ENCODE measurements around the gene LRRC10.

LRRC10 gene

GRCh38 chr12:69641546-69641945, 30.8 kb upstream of the LRRC10 start:
- no peak for DNase-seq (ENCODE audit: low read depth)
- no peak for TF ChIP-seq CTCF (IDR thresholded peaks at IDR 0.05; ENCODE audit: insufficient read depth, low read depth, low read length, missing control alignments)
- no peak overlapping the region for H3K4me3 ChIP-seq (ENCODE audit: low read depth, low read length)

DNA sequence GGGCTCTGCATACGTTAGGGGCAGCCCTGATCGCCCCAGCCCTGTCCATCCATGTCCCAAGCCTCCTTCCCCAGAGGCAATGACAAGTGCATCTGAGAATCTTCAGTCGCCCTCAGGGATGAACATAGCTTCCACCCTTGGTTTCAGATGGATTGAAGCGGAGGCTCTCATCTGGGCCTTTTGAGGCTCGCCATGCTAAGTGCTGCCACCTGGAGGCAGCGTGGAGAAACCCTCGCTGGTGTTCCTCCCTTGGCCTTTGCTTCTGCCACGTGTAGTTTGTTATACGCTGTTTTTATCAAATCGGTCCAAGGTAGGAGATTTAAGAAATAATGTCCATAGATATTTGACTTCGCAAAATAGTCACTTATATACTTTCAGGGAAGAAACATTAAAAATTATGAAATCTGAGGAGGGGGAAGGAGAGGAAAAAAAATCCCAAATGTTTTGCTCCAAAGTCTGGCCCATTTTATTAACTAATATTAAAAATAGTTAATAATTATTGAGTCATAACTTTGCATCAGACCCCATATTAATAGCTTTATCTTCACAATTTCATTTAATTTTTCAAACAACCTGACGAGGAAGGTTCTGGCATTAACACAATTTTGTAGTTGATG, 28.8 kb upstream of the LRRC10 start:
- DNase-seq (ENCODE audit: low read depth), result peak; percentile 72
- peak; percentile 84 for TF ChIP-seq CTCF (IDR thresholded peaks at IDR 0.05; ENCODE audit: insufficient read depth, low read depth, low read length, missing control alignments)
- H3K4me3 ChIP-seq (ENCODE audit: low read depth, low read length), result no peak overlapping the region

DNA sequence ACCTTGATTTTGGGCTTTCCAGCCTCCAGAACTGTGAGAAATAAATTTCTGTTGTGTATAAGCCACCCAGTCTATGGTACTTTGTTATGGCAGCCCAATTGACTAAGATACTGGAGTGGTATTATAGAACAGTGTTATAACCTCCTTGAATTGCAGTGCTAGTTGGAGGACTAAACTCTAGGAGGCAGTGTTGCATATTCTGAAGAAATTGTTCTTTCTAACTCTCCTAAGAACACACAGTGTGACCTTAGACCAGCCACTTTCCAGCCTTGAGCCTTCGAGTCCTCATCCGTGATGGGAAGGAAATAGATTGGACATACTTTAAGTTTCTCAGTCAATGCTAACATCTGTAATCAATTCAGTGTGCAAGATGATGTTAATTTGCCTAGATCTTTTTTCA, 22.4 kb upstream of the LRRC10 start:
- DNase-seq (ENCODE audit: low read depth), result no peak
- peak; percentile 14 for TF ChIP-seq CTCF (IDR thresholded peaks at IDR 0.05; ENCODE audit: insufficient read depth, low read depth, low read length, missing control alignments)
- H3K4me3 ChIP-seq (ENCODE audit: low read depth, low read length), result no peak overlapping the region

DNA sequence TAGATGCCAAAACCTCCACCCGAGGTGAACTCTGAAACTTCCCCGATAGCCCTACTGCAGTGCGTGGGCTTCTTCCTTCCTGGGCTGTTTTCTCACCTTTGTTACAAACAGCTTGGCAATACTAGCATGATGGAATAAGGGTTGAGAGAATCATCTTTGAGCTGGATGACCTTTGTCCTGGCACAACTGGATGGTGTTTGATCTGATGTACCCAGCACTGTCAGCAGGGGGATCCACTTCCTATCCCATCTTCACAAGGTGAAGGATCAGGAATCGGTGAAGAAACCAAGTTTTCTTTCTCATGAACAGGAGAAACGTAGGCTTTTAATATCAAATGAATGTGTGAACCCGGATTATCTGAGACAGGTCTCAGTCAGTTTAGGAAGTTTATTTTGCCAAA, 19.5 kb upstream of the LRRC10 start:
- DNase-seq (ENCODE audit: low read depth), result no peak
- H3K4me3 ChIP-seq (ENCODE audit: low read depth, low read length), result no peak overlapping the region
- TF ChIP-seq CTCF (IDR thresholded peaks at IDR 0.05; ENCODE audit: insufficient read depth, low read depth, low read length, missing control alignments), result peak; percentile 20

DNA sequence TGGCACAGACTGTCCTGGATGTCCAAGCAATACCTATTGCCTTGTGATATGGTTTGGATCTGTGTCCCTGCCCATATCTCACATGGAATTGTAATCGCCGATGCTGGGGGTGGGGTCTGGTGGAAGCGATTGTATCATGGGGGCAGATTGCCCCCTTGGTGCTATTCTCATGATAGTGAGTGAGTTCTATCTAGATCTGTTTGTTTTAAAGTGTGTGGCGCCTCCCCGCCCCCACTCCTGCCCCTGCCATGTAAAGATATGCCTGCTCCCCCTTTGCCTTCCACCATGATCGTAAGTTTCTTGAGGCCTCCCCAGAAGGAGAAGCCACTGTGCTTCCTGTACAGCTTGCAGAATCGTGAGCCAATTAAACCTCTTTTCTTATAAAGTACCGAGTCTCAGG, 16.8 kb upstream of the LRRC10 start:
- no peak for DNase-seq (ENCODE audit: low read depth)
- TF ChIP-seq CTCF (IDR thresholded peaks at IDR 0.05; ENCODE audit: insufficient read depth, low read depth, low read length, missing control alignments), result no peak
- no peak overlapping the region for H3K4me3 ChIP-seq (ENCODE audit: low read depth, low read length)

DNA sequence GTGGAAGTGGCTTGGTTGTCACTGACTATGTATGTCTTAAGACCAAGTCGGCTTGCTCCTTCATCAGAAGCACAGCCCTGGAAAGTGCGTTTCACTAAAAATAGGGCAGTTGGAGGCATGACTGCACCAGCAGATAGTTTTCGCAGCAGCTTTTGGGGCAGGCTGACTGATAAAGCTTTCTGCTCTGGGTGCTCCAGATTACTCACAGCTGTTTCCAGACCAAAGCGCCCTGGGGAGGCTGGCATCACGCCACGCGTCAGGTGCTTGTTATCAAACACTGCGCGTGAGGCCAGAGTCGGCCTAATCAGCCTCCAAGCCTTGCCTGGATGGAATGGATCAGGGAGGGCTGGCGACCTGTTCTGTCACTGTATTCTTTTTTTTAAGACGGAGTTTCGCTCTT, 13.3 kb upstream of the LRRC10 start:
- DNase-seq (ENCODE audit: low read depth), result no peak
- H3K4me3 ChIP-seq (ENCODE audit: low read depth, low read length), result no peak overlapping the region
- TF ChIP-seq CTCF (IDR thresholded peaks at IDR 0.05; ENCODE audit: insufficient read depth, low read depth, low read length, missing control alignments), result no peak

GRCh38 chr12:69621551-69621950, 10.8 kb upstream of the LRRC10 start:
- no peak for TF ChIP-seq CTCF (IDR thresholded peaks at IDR 0.05; ENCODE audit: insufficient read depth, low read depth, low read length, missing control alignments)
- H3K4me3 ChIP-seq (ENCODE audit: low read depth, low read length), result no peak overlapping the region
- no peak for DNase-seq (ENCODE audit: low read depth)

All from GM12865 (cell line).